IMR-90 (cell line): ENCODE data around the gene ZNHIT6. TPM values are rescaled to one million over a fixed set of nuclear protein-coding genes. Genes with fewer than 3 reads are reported as not detected.

Experiments used
- ATAC-seq: fragments of 200-7000 bp; cut with Tn5 transposase; 2 replicates; pipeline ENCODE4 v1.9.1; 2020; ENCODE audit warnings: low read depth, mild to moderate bottlenecking, moderate library complexity
- BruUV-seq: library from RNA; stranded (reverse); fragments of 400-500 nt; replicated peaks from 2 replicates; lab custom pipeline; 2021; lab: Mats Ljungman, UMichigan
- CTCF ChIA-PET: fragments of 300-600 bp; formaldehyde crosslinking; extraction: SDS; loops from one replicate; lab custom pipeline; 2021; ENCODE audit warnings: antibody characterized with exemption; lab: Yijun Ruan, JAX
- POLR2A ChIA-PET: fragments of 300-600 bp; sonication (Branson Sonifier 250); formaldehyde crosslinking; loops from one replicate; lab custom pipeline; 2022; ENCODE audit warnings: antibody characterized with exemption; ENCODE audit not compliant: unreplicated experiment; lab: Charles Lee
- DNase-seq: peaks from one replicate; pipeline ENCODE4 v3.0.0; 2013
- H2AFZ ChIP-seq: replicated peaks from 2 replicates; pipeline ENCODE3; 2013; ENCODE audit warnings: low read length, mild to moderate bottlenecking; ENCODE audit not compliant: poor library complexity
- H2AK5ac ChIP-seq: 2 replicates; pipeline ENCODE4 v1.6.1; 2013; ENCODE audit warnings: low read depth, low read length, inconsistent platforms
- H2AK9ac ChIP-seq: replicated peaks from 2 replicates; pipeline ENCODE3; 2013; ENCODE audit warnings: mild to moderate bottlenecking, low read depth, low read length, moderate library complexity; ENCODE audit not compliant: poor library complexity
- H2BK120ac ChIP-seq: 2 replicates; pipeline ENCODE4 v1.6.1; 2013; ENCODE audit warnings: low read depth, low read length, inconsistent platforms
- H2BK15ac ChIP-seq: 3 replicates; pipeline ENCODE4 v1.6.1; 2013; ENCODE audit warnings: low read depth, low read length, inconsistent platforms
- H2BK20ac ChIP-seq: 2 replicates; pipeline ENCODE4 v1.6.1; 2013; ENCODE audit warnings: low read depth, mild to moderate bottlenecking, inconsistent platforms, low read length, moderate library complexity
- H2BK5ac ChIP-seq: 2 replicates; pipeline ENCODE4 v1.6.1; 2013; ENCODE audit warnings: mild to moderate bottlenecking, low read depth, low read length, inconsistent platforms; ENCODE audit not compliant: poor library complexity, severe bottlenecking
- H3K14ac ChIP-seq: replicated peaks from 2 replicates; pipeline ENCODE4 v1.6.1; 2013; ENCODE audit warnings: low read depth, low read length, inconsistent platforms
- H3K18ac ChIP-seq: 2 replicates; pipeline ENCODE4 v1.6.1; 2013; ENCODE audit warnings: low read depth, low read length, control low read depth
- H3K23ac ChIP-seq: 2 replicates; pipeline ENCODE4 v1.6.1; 2013; ENCODE audit warnings: low read depth, low read length, inconsistent platforms
- H3K27ac ChIP-seq: 2 replicates; pipeline ENCODE4 v1.5.1; 2013; ENCODE audit warnings: mild to moderate bottlenecking, control low read depth, low read length; ENCODE audit not compliant: insufficient read depth
- H3K27me3 ChIP-seq: 2 replicates; pipeline ENCODE4 v1.6.1; 2013; ENCODE audit warnings: low read length; ENCODE audit not compliant: control insufficient read depth, insufficient read depth
- H3K36me3 ChIP-seq: 2 replicates; pipeline ENCODE4 v1.6.1; 2013; ENCODE audit warnings: low read length, mixed read lengths; ENCODE audit not compliant: control insufficient read depth, insufficient read depth
- H3K4ac ChIP-seq: 2 replicates; pipeline ENCODE4 v1.6.1; 2013; ENCODE audit warnings: low read depth, low read length, inconsistent platforms
- H3K4me1 ChIP-seq: 2 replicates; pipeline ENCODE4 v1.6.1; 2013; ENCODE audit warnings: low read length, mixed read lengths; ENCODE audit not compliant: control insufficient read depth, insufficient read depth
- H3K4me2 ChIP-seq: 2 replicates; pipeline ENCODE4 v1.6.1; 2013; ENCODE audit warnings: low read depth, mild to moderate bottlenecking, control low read depth, low read length, moderate library complexity
- H3K4me3 ChIP-seq: 2 replicates; pipeline ENCODE4 v1.5.1; 2013; ENCODE audit warnings: low read depth, mild to moderate bottlenecking, control low read depth, low read length, moderate library complexity; ENCODE audit not compliant: insufficient read depth
- H3K56ac ChIP-seq: 2 replicates; pipeline ENCODE4 v1.6.1; 2013; ENCODE audit warnings: low read length, inconsistent platforms; ENCODE audit not compliant: insufficient read depth; ENCODE audit errors: extremely low read depth
- H3K79me1 ChIP-seq, 2 experiments: 2 replicates each; pipeline ENCODE4 v1.6.1; 2013; ENCODE audit warnings: low read length in 2 of 2, inconsistent platforms in 1 of 2, low read depth in 1 of 2
- H3K9ac ChIP-seq: 2 replicates; pipeline ENCODE4 v1.6.1; 2013; ENCODE audit warnings: low read depth, low read length, control low read depth
- H3K9me1 ChIP-seq: 2 replicates; pipeline ENCODE4 v1.6.1; 2013; ENCODE audit warnings: low read length, inconsistent platforms; ENCODE audit not compliant: insufficient read depth
- H3K9me3 ChIP-seq: 2 replicates; pipeline ENCODE4 v1.6.1; 2013; ENCODE audit warnings: low read length; ENCODE audit not compliant: control insufficient read depth, insufficient read depth
- H4K20me1 ChIP-seq: 2 replicates; pipeline ENCODE4 v1.6.1; 2013; ENCODE audit warnings: low read length, inconsistent platforms; ENCODE audit not compliant: insufficient read depth
- H4K5ac ChIP-seq: 2 replicates; pipeline ENCODE4 v1.6.1; 2013; ENCODE audit warnings: mild to moderate bottlenecking, low read depth, low read length, control low read depth
- H4K8ac ChIP-seq, 2 experiments: 2 replicates each; pipeline ENCODE4 v1.6.1; 2013; ENCODE audit warnings: low read depth in 2 of 2, low read length in 2 of 2, control low read depth in 1 of 2, inconsistent platforms in 1 of 2
- H4K91ac ChIP-seq: 2 replicates; pipeline ENCODE4 v1.6.1; 2013; ENCODE audit warnings: low read depth, low read length, inconsistent platforms; ENCODE audit not compliant: insufficient read depth
- CEBPB ChIP-seq: IDR thresholded peaks from 2 replicates; pipeline ENCODE4 v1.6.1; 2012; ENCODE audit warnings: low read depth, low read length, improper control_type of control experiment
- CHD1 ChIP-seq: IDR thresholded peaks from 2 replicates; pipeline ENCODE4 v1.6.1; 2012; ENCODE audit warnings: low read depth, low read length, improper control_type of control experiment
- MAZ ChIP-seq: IDR thresholded peaks from 2 replicates; pipeline ENCODE4 v1.6.1; 2012; ENCODE audit warnings: low read depth, mild to moderate bottlenecking, low read length, improper control_type of control experiment, moderate library complexity, borderline replicate concordance
- RFX5 ChIP-seq: IDR thresholded peaks from 2 replicates; pipeline ENCODE4 v1.8.0; 2012; ENCODE audit warnings: low read depth, mild to moderate bottlenecking, low read length, moderate library complexity
- USF2 ChIP-seq: fragments of 150-350 bp; IDR thresholded peaks from 2 replicates; pipeline ENCODE4 v1.6.1; 2017; ENCODE audit warnings: mild to moderate bottlenecking, antibody characterized with exemption, low read length, low read depth
- WGBS, 2 experiments: methylation state at CpG; one replicate each; pipeline versions ENCODE4 v1.1.5 to v1.1.7; 2013; ENCODE audit warnings: missing lambda C conversion rate in 2 of 2; ENCODE audit not compliant: insufficient read length in 1 of 2; ENCODE audit errors: extremely low coverage in 2 of 2; 5-methylcytosine and 5-hydroxymethylcytosine counted together
- dilution Hi-C: fragments of 300-500 bp; cut with HindIII; formaldehyde crosslinking; loops from one replicate; pipeline ENCODE4 v1.14.3; 2018; ENCODE audit warnings: low sequenced_read_pairs; ENCODE audit not compliant: unreplicated experiment
- in situ Hi-C: fragments of 300-500 bp; cut with MboI; formaldehyde crosslinking; loops from 3 replicates; pipeline ENCODE4 v1.14.3; 2019; ENCODE audit warnings: low sequenced_read_pairs, inconsistent platforms, mixed read lengths
- intact Hi-C: fragments of 100-400 bp; cut with micrococcal nuclease; formaldehyde crosslinking; loops from 2 replicates; pipeline ENCODE4 v1.10.0; 2022
- polyA plus RNA-seq, 3 experiments: library from polyadenylated mRNA; depleted of rRNA; stranded (reverse); fragments of >200 nt; gene quantifications; 2 replicates each; pipeline ENCODE4 v1.2.3, GENCODE V29; 2012; ENCODE audit warnings: low replicate concordance in 1 of 3
- total RNA-seq: library from RNA; depleted of rRNA; stranded (reverse); fragments of >200 nt; gene quantifications from 2 replicates; pipeline ENCODE4 v1.2.3, GENCODE V29; 2012

ZNHIT6 gene
- total and polyA plus RNA-seq, 2 of the 4 experiments (the other 2 are of a cell fraction): 9.0 to 13.7 TPM

- no peak for TF ChIP-seq USF2
Measured at GRCh38 chr1:85616736-85617135, 91.5 kb downstream of the ZNHIT6 start (continued).

- Histone ChIP-seq H4K8ac (no peak overlapping the region), H3K9ac (no peak overlapping the region), H2AK5ac (peak overlapping the region; percentile 44; the same call in 1 of the 2 replicates), H2AK9ac (no peak overlapping the region), H3K9me3 (peaks cover 2% of the 10 kb centered on the region; the same call in 1 of the 2 replicates), H2BK120ac (peak overlapping the region; percentile 31; the same call in 1 of the 2 replicates), H3K56ac (no peak overlapping the region), H3K4me1 (peaks cover 14% of the 10 kb centered on the region), H3K4ac (peak overlapping the region; percentile 31), H3K27ac (no peak overlapping the region), H2BK20ac (no peak overlapping the region; the same call in 1 of the 2 replicates), H3K4me2 (no peak overlapping the region), H4K20me1 (no peaks in the 10 kb centered on the region), H3K36me3 (no peaks in the 10 kb centered on the region), H3K18ac (0 out of 2 replicates have a peak overlapping the region, but pooled peaks have one; percentile 32), H3K9me1 (no peaks in the 10 kb centered on the region), H4K91ac (no peak overlapping the region; the same call in 1 of the 2 replicates), H3K79me1 (peaks cover 0 to 3% of the 10 kb centered on the region in 2 experiments; a peak in 1 of 4 replicates), H3K23ac (0 out of 2 replicates have a peak overlapping the region, but pooled peaks have one; percentile 31), H2BK15ac (peak overlapping the region; percentile 34; the same call in 2 of the 3 replicates), H2BK5ac (peak overlapping the region; percentile 10), H2AFZ (no peak overlapping the region), H3K27me3 (no peaks in the 10 kb centered on the region), H3K14ac (no peak overlapping the region; the same call in 1 of the 2 replicates), H3K4me3 (no peak overlapping the region), H4K5ac (peak overlapping the region; percentile 3; the same call in 1 of the 2 replicates)
- BruUV-seq: no TSS peak
- ChIA-PET CTCF (no interaction called here), POLR2A (interaction anchor here (1.4 kb wide), 1 partner anchor 33 kb away, joined by 3 read pairs; no protein-coding TSS in a partner anchor)
- no peak for ATAC-seq
- no peak for DNase-seq
- in situ Hi-C loops (no loop called here), intact Hi-C loops (loop anchor here (10.0 kb wide), 1 partner anchor 268 kb away; no protein-coding TSS in a partner anchor), dilution Hi-C loops (no loop called here)
- WGBS, 2 experiments: 80% methylated on average over 1 of the region's 11 CpGs; no CpG with 5 or more reads in 1 of the 2 experiments
- TF ChIP-seq MAZ (no peak), CHD1 (no peak), CEBPB (no peak), RFX5 (no peak)
Measured at GRCh38 chr1:85616364-85616705, 91.9 kb downstream of the ZNHIT6 start.
